HFFc6 (cell line): ENCODE results near the gene CTNND2. TPM values are rescaled to one million over a fixed set of nuclear protein-coding genes. Genes with fewer than 3 reads are reported as not detected.
"Not testable (repeated sequence)": the region's sequence is repeated elsewhere in the genome, so short reads cannot be mapped to it uniquely, and the experiment has no call there.

ENCODE experiments used
- DNase-seq: peaks from one replicate; pipeline ENCODE4 v3.0.0-alpha.2; 2018
- H3K27ac Mint-ChIP-seq: 2 replicates; pipeline ENCODE4 v1.8.0; 2020; ENCODE audit warnings: mild to moderate bottlenecking, mixed read lengths
- H3K27me3 Mint-ChIP-seq: 2 replicates; pipeline ENCODE4 v1.8.0; 2021; ENCODE audit warnings: mild to moderate bottlenecking, moderate library complexity, mixed read lengths; ENCODE audit not compliant: insufficient read depth
- H3K36me3 Mint-ChIP-seq: 2 replicates; pipeline ENCODE4 v1.8.0; 2021; ENCODE audit warnings: low read depth, mixed read lengths
- H3K4me1 Mint-ChIP-seq: 2 replicates; pipeline ENCODE4 v1.8.0; 2020; ENCODE audit warnings: low read depth, mixed read lengths
- H3K4me3 Mint-ChIP-seq: 2 replicates; pipeline ENCODE4 v1.8.0; 2020; ENCODE audit warnings: mild to moderate bottlenecking, moderate library complexity, mixed read lengths
- H3K9me3 Mint-ChIP-seq: 2 replicates; pipeline ENCODE4 v1.8.0; 2020; ENCODE audit warnings: mild to moderate bottlenecking, mixed read lengths
- CTCF ChIP-seq: fragments of 200-600 bp; sonication (generic); IDR thresholded peaks from 2 replicates; pipeline ENCODE4 v1.5.0; 2021; ENCODE audit warnings: antibody characterized with exemption, mild to moderate bottlenecking
- total RNA-seq, 6 experiments: library from RNA; stranded (reverse); fragmentation: NEBNext Ultra II Directional; extraction: Animal tissue kit (Norgen Biotek cat#: 25700); gene quantifications; 2 replicates in 1 of 6; 3 replicates in 5 of 6; pipeline ENCODE4 v1.2.3, GENCODE V29; 2021

The CTNND2 gene
- total RNA-seq, 6 experiments from 2014 or later = not detected

DNA sequence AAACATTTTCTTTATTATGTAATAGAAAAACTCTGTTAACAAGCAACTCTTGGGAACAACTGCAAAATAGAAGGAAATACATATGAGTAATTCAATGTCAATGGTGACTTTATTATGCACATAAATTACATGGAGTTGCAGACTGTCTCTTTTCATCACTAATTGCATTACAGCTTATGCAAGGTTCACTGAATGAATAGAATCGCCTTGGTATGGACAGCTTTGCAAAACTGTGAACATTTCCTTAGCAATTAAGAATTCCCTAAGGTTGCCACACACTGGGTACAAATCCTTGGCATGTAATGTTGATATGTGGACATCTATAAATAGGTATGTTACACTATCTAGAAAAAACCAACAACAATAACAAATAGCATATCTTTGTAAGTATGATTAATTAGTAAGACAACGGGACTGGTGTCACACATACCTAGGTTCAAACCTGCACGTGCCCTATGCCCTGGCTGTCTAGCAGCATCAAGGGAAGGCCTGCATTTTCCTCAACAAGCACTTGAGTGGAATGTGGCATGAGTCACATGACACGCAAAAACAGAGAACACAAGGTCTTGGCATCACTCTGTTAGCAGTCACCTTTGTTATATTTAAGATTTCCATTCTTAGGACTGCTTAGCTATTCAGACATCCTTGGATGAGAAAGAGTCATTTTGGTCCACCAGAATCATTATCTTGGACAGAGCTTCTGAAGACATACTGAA, 263.9 kb downstream of the CTNND2 start:
- Mint-ChIP-seq H3K27ac (no peak overlapping the region), H3K27me3 (no peaks in the 10 kb centered on the region), H3K4me3 (no peak overlapping the region), H3K4me1 (no peaks in the 10 kb centered on the region), H3K9me3 (peaks cover 8% of the 10 kb centered on the region; the same call in 1 of the 2 replicates), H3K36me3 (no peaks in the 10 kb centered on the region)
- no peak for TF ChIP-seq CTCF
- no peak for DNase-seq

DNA sequence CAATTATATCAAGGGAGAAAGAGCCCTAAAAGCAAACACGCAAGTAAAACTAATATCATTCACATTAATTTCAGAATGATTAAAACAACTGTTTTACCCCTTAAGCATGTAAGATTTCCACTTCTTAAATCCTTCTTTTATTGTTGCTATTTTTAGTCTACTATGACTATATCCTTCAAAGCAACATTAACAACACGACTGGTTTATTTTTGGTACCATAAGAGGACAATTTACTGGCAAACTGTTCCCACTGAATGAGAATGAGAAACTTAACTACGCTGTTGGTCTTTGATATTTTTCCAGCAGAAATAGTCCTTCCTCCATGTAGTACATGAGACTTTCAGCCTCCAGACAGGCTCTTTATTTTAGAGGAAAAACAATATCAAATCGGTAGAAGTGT, 281.5 kb downstream of the CTNND2 start:
- Mint-ChIP-seq H3K4me1 (no peaks in the 10 kb centered on the region), H3K9me3 (peaks cover 39% of the 10 kb centered on the region), H3K4me3 (no peak overlapping the region), H3K36me3 (0 out of 2 replicates have a peak, but pooled peaks cover 5% of the 10 kb centered on the region), H3K27ac (no peak overlapping the region), H3K27me3 (no peaks in the 10 kb centered on the region; the same call in 1 of the 2 replicates)
- no peak for TF ChIP-seq CTCF
- no peak for DNase-seq

GRCh38 chr5:11620172-11620571, 284.1 kb downstream of the CTNND2 start:
- Mint-ChIP-seq H3K36me3 (peaks cover 2% of the 10 kb centered on the region; the same call in 1 of the 2 replicates), H3K4me1 (no peaks in the 10 kb centered on the region), H3K9me3 (peaks cover 29% of the 10 kb centered on the region), H3K27me3 (no peaks in the 10 kb centered on the region; the same call in 1 of the 2 replicates), H3K4me3 (no peak overlapping the region), H3K27ac (no peak overlapping the region)
- DNase-seq = no peak
- TF ChIP-seq CTCF = no peak

DNA sequence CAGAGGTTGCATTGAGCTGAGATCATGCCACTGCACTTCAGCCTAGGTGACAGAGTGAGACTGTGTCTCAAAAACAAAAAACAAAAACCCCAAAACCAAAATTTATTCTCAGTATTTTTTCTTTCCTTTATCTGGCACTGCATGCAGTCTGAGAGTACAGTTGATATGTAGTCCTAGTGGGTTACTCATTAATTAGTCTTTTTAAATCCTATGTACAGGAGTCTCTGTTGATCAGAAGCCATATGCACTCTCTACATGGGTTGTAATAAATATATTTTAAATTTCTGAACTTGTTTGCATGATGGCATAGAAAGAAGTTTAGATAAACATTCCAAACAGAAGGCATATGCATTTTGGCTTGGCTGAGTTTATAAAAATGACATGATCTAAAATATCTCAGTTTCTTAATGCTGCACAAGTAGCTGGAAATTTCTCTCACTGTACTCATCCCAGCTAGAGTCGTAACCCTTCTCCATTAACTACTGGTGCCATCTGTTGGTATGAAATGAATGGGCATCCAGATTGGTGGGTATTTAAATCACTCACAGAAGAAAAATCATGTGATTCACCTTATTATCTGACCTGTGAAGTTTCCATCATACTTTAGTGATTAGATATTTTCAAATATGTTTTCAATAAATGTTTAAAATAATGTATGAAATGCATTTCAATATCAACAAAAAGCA, 284.8 kb downstream of the CTNND2 start:
- Mint-ChIP-seq H3K36me3 (no peaks in the 10 kb centered on the region; the same call in 1 of the 2 replicates), H3K27ac (no peak overlapping the region), H3K4me1 (no peaks in the 10 kb centered on the region), H3K9me3 (peaks cover 26% of the 10 kb centered on the region), H3K27me3 (no peaks in the 10 kb centered on the region; the same call in 1 of the 2 replicates), H3K4me3 (no peak overlapping the region)
- no peak for TF ChIP-seq CTCF
- DNase-seq = no peak

DNA sequence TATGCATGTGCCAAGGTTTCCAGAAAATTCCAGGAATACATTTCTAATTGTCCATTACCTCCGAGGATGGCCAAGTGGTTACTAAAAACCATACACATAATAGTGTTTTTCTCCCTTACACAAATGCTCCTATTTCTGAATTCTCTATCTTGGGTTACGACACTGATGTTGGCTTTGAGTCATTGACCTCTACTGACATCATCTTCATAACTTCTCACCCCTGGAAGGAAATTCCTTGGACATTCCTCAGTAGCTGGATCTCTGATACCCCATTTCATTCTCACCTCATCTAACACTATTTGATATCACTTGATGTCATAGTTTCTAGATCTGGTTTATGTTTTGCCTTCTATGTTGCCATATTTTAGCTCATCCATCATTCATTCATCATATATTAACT, 287.2 kb downstream of the CTNND2 start:
- H3K9me3 Mint-ChIP-seq = peaks cover 15% of the 10 kb centered on the region
- H3K36me3 Mint-ChIP-seq = no peaks in the 10 kb centered on the region; the same call in 1 of the 2 replicates
- TF ChIP-seq CTCF = no peak
- no peak overlapping the region for H3K4me3 Mint-ChIP-seq
- DNase-seq = no peak
- H3K27ac Mint-ChIP-seq = no peak overlapping the region
- H3K4me1 Mint-ChIP-seq = no peaks in the 10 kb centered on the region
- no peaks in the 10 kb centered on the region; the same call in 1 of the 2 replicates for H3K27me3 Mint-ChIP-seq

DNA sequence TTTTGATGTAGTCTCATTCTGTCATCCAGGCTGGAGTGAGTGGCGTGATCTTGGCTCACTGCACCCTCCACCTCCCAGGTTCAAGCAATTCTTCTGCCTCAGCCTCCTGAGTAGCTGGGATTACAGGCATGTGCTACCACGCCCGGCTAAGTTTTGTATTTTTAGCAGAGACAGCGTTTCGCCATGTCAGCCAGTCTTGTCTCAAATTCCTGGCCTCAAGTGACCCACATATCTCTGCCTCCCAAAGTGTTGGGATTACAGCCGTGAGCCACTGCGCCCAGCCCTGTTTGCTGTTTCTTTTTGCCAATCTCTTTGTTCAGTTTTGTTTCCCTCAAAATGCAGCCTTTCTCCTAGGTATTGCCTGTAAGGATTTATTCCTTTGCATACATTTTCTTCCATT, 287.6 kb downstream of the CTNND2 start:
- H3K4me3 Mint-ChIP-seq, H3K27me3 Mint-ChIP-seq, H3K4me1 Mint-ChIP-seq, H3K27ac Mint-ChIP-seq, H3K36me3 Mint-ChIP-seq, DNase-seq: not testable (repeated sequence)
- peaks cover 15% of the 10 kb centered on the region for H3K9me3 Mint-ChIP-seq
